ENCODE measurements around the gene FGF21. TPM values are rescaled to one million over a fixed set of nuclear protein-coding genes. Genes with fewer than 3 reads are reported as not detected.
"Not testable (repeated sequence)": the region's sequence is repeated elsewhere in the genome, so short reads cannot be mapped to it uniquely, and the experiment has no call there.

The FGF21 gene
- total RNA-seq = 0.75 TPM

DNA sequence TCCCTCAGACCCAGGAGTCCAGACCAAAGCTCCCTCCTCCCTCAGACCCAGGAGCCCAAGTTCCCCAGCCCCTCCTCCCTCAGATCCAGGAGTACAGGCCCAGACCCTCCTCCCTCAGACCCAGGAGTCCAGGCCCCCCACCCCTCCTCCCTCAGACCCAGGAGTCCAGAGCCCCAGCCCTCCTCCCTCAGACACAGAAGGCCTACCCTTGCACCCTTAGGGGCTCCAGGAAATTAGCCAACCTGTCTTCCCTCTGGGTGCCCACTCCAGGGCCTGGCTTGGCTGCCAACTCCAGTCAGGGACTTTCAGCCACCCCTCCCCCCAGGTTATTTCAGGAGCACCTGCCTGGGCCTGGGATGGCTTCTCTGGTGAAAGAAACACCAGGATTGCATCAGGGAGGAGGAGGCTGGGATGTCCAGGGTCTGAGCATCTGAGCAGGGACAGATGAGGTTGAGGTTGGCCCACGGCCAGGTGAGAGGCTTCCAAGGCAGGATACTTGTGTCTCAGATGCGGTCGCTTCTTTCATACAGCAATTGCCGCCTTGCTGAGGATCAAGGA is at the start of gene FGF21:
Gene FGF21 (plus strand): TSS at position 441 of the 558 bp plus-strand sequence. CDS start 713 bp downstream, outside the sequence.
- DNase-seq (ENCODE audit: low spot score) = no peak
- ATAC-seq = peak; percentile 45

GRCh38 chr19:48708471-48708870 is 46.9 kb upstream of the FGF21 start:
- ATAC-seq (no peak), DNase-seq (ENCODE audit: low spot score) (no peak)

- DNase-seq (ENCODE audit: low spot score) (no peak), ATAC-seq (no peak)
Measured at GRCh38 chr19:48711106-48711662, 44.1 kb upstream of the FGF21 start.

GRCh38 chr19:48713041-48713863 is 42.1 kb upstream of the FGF21 start:
- no peak for ATAC-seq
- DNase-seq (ENCODE audit: low spot score) = no peak

DNA sequence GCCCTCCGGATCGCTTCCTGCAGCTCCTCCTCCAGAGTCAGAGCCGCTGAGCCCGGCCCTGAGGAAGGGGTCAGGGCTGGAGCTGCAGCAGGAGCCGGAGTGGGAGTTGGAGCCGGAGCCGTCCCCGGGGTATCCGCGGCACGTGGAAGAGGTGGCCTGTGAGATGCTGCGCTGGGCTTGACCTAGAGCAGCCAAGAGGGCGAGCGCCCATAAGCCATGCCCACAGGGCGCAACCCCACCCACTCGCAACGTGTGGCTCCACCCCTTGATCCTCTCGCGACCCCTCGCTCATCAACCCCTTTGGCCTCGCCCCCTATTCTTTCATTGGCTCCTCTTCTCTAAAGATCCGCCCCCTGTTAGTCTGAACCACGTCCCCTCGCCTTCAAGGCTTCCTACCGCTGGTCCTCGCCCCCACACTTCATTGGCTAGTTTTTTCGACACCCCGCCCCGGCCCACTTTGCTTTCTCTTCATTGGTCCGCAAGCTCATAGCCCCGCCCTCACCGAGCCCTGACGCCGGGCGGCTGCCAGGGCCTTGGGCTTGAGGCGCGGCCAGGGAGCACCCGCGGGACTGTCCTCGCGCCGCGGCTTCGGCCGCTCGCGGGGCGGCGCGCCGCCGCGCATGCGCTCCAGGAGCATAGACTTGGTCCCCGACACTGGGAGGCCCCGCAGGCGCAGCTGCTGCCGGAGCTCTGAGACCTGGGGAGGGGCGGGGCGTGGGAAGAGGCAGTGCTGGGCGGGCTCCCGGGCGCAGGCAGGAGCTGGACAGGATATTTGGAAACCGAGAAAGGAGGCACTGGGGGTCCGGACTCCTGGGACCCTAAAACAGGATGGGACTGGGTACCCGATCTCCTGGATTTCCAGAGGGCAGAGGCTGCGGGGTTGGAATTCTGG is 41.2 kb upstream of the FGF21 start:
- ATAC-seq = peak; percentile 91

DNA sequence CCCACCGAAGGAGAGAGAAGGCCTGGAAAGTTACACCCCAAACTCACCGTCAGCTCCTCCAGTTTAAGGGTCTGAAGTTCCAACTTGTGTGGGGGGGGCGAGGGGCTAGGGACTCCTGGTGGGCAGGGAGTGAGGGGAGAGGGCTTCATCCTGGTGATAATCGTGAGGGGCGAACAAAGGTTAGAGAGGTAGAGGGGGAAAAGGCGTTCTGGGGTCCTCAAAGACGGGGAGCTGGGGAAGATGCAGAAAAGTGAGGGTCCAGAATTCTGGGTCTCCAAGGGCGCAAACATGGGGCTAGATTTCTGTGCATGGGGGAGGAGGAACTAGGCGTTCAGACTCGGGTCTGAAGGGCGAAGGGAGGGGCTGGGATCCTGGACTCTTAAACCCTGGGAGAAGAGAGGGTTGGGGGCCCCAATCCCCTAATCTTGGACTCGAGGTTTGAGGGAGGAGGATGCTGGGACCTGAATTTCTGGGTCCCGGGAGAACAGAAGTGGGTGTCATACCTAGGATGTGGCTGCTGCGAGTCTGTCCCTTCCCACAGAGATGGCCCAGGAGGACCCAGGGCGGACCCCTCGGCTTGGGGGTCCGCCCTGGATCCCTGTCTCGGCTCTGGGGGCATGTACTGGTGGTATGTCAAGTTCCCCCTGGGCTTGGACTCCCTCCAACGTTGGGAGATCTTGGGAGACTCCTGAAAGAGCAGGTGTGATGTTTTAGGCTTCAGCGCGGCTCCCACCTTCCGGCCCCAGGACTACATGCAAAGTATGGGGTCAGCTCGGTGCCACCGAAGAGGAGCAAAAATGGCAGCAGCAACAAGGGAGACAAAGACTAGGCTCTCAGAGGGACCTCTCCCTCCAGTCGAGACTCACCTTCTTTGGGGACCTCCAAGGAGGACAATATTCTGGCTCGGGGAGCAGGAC is 40.3 kb upstream of the FGF21 start:
- DNase-seq (ENCODE audit: low spot score) (no peak), ATAC-seq (no peak)

More for the DNA sequence above, 41.2 kb upstream of the FGF21 start:
- DNase-seq (ENCODE audit: low spot score) = peak; percentile 99

DNA sequence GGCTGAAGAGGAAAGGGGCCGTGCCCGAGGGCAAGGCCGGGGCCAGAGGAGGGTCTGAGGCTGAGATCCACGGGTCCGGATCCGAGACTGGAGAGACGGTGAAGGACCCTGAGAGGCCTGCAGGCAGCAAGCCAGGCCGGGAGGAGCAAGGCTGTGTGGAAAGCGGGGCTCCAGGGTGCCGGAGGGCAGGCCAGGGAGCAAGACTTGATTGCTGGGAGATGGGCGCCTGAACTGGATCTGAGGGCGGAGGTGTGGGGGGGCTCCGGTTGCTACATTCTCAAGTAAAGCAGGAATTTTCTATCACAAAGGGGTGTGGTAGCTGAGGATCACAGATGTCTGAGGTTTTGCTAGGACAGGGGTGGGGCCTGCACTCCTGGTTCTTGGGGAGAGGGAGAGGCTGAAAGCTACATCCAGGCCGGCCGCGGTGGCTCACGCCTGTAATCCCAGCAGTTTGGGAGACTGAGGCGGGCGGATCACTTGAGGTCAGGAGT is 39.6 kb upstream of the FGF21 start:
- DNase-seq (ENCODE audit: low spot score) = peak; percentile 57
- ATAC-seq = no peak

DNA sequence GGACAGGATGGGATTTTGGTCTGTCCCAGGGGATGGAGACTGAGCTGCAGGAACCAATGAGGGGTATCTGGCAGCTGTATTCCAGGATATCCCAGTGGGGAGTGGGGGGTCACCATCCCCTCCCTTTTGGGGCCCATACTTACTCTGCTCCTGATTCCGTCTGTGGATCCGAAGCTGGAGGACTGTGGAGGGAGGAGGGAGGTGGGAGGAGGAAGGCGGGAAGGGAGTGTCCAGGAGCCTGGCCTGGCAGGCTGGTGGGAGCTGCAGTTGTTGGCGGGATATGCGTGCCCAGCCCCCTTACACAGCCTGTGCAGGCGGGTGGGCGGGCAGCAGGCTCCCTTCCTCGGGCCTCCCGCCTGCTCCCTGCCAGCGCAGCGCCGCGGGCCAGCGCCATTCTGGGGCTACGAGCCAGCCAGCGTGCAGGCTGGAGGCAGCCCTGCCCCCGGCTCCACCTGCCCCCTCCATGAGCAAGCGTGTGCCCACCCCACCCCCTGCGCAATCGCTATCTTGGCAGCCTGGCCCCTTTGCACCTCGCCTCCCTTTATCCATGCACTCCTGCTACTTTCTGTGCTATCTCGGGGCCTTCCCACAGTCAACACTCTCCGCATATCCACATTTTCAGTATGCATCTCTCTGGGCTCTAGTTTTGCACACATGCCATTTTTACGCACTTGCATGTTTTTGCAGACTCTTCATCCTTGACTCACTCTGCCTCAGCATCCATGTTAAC is 38.6 kb upstream of the FGF21 start:
- ATAC-seq (no peak), DNase-seq (ENCODE audit: low spot score) (no peak)

GRCh38 chr19:48718106-48718505 is 37.2 kb upstream of the FGF21 start:
- DNase-seq (ENCODE audit: low spot score); ATAC-seq: not testable (repeated sequence)

GRCh38 chr19:48718711-48719231 is 36.6 kb upstream of the FGF21 start:
- DNase-seq (ENCODE audit: low spot score) (no peak), ATAC-seq (no peak)

GRCh38 chr19:48719263-48720171 is 35.8 kb upstream of the FGF21 start, which contains the start of gene MAMSTR:
Gene MAMSTR, minus strand, starts transcription at chr19:48719725. Its CDS starts 694 bp downstream, at chr19:48719031.
- ATAC-seq = no peak
- no peak for DNase-seq (ENCODE audit: low spot score)

DNA sequence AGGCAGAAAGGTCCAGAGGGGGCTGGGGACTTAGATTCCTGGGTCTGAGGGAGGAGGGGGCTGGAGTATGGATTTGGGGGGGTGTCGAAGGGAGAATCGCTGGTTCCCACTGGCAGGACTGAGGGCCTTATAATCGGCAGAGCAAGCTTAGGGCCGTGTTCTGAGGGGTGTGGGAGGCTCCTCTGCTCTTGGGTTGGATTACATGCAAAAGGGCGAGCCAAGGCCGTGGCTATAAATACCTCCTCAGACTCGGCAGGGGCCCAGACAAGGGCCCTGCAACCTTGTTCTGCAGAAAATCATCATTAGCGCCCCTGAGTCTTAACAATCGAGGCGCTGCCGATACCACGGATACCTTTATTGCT is 35.1 kb upstream of the FGF21 start:
- no peak for DNase-seq (ENCODE audit: low spot score)

GRCh38 chr19:48720613-48721296 is 34.6 kb upstream of the FGF21 start:
- DNase-seq (ENCODE audit: low spot score) (peak; percentile 96), ATAC-seq (peak; percentile 90)

More for the DNA sequence above, 35.1 kb upstream of the FGF21 start:
- no peak for ATAC-seq

DNA sequence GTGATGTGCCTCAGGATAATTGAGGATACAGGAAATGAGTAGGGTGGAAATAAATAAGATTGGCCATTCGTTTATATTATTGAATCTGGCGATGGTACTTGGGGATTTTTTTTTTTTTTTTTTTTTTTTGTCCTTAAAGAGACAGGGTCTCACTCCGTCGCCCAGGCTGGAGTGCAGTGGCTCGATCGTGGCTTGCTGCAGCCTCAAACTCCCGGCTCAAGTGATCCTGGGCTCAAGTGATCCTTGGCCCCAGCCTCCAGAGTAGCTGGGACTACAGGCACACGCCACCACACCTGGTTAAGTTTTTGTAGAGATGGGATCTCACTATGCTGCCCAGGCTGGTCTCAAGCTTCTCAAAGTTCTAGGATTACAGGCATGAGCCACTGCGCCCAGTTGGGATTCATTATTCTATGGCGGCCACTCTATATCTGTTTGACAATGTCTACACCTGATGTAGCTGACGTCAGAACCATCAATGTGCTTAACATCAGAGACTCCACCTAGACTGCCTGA is 33.1 kb upstream of the FGF21 start:
- DNase-seq (ENCODE audit: low spot score) (no peak), ATAC-seq (no peak)

DNA sequence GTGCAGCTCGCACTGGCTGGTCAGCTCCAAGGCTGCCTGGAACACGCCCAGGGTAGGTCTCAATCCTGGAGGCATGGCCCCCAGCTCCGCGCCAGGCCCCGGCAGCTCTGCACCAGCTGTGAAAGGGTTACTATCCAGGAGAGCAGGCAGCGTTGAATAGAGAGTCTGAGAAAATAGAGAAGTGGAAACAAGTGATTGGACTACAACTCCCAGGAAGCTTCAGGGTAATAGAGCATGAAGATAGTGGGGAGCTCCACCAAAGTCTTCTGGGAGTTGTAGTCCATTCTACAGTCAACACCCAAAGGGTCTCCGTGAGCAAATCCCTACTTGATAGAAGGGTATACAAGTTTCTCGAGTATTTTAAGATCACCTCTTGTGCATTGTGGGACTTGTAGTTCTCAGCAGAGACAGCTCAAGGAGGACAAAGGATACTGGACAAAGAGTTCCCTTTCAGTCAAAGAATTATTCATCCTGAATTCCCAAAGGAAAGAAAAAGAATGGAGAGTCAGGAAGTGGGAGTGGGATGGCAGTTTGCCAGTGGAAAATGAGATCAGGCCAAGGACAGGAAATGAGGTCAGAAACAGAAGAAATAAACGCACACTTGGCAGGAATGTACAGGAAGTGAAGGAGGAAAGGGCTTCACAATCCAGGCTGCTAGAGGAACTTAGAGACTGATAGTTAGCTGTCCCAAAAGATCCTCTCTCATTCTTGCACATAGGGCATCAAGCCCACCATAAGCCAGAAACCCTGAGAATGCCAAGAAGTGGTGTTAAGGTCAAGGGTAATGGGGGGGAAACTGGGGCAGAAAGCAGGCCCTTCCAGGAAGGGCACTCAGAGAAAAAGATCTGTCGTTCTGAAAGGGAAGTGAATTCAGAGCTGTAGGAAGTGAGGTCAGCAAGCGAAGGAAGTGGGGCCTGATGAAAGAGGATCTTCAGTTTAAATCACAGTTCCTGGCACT is 30.2 kb upstream of the FGF21 start:
- ATAC-seq (peak; percentile 35), DNase-seq (ENCODE audit: low spot score) (no peak)

GRCh38 chr19:48726556-48726955 is 28.8 kb upstream of the FGF21 start:
- ATAC-seq (no peak), DNase-seq (ENCODE audit: low spot score) (peak; percentile 42)

Data from left lobe of liver (tissue), 2 donors.